Measurements from ENCODE around the gene SLC25A33. TPM values are rescaled to one million over a fixed set of nuclear protein-coding genes. Genes with fewer than 3 reads are reported as not detected.

SLC25A33 gene
- polyA plus RNA-seq, 1 donor from 2014 or later, result 19.1 TPM

GRCh38 chr1:9629445-9630201, 90.4 kb downstream of the SLC25A33 start:
- Histone ChIP-seq H3K27ac (ENCODE audit: low read length) (no peak overlapping the region), H3K4me2 (ENCODE audit: low read length) (no peak overlapping the region), H3K4me3 (ENCODE audit: low read length) (no peak overlapping the region), H4K20me1 (ENCODE audit: insufficient read depth) (no peaks in the 10 kb centered on the region), H3F3A (ENCODE audit: insufficient read depth, low read length, poor library complexity, severe bottlenecking) (no peaks in the 10 kb centered on the region), H3K79me2 (replicated peaks; ENCODE audit: insufficient read depth, low read length) (no peaks in the 10 kb centered on the region), H3K27me3 (ENCODE audit: insufficient read depth, low read depth, low read length) (no peaks in the 10 kb centered on the region), H2AFZ (ENCODE audit: low read depth, low read length) (no peak overlapping the region), H3K9me2 (ENCODE audit: insufficient read depth, low read length) (no peaks in the 10 kb centered on the region), H3K36me3 (ENCODE audit: insufficient read depth, low read length) (no peaks in the 10 kb centered on the region), H3K9ac (ENCODE audit: low read length) (no peak overlapping the region), H3K9me3 (ENCODE audit: low read length) (no peaks in the 10 kb centered on the region)
- TF ChIP-seq, protein P1, sequence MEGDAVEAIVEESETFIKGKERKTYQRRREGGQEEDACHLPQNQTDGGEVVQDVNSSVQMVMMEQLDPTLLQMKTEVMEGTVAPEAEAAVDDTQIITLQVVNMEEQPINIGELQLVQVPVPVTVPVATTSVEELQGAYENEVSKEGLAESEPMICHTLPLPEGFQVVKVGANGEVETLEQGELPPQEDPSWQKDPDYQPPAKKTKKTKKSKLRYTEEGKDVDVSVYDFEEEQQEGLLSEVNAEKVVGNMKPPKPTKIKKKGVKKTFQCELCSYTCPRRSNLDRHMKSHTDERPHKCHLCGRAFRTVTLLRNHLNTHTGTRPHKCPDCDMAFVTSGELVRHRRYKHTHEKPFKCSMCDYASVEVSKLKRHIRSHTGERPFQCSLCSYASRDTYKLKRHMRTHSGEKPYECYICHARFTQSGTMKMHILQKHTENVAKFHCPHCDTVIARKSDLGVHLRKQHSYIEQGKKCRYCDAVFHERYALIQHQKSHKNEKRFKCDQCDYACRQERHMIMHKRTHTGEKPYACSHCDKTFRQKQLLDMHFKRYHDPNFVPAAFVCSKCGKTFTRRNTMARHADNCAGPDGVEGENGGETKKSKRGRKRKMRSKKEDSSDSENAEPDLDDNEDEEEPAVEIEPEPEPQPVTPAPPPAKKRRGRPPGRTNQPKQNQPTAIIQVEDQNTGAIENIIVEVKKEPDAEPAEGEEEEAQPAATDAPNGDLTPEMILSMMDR (IDR thresholded peaks at IDR 0.05; ENCODE audit: poor library complexity, severe bottlenecking), result no peak
- TF ChIP-seq SMC3 (conservative IDR thresholded peaks at IDR 0.05; ENCODE audit: poor library complexity) (no peak), TAF1 (IDR thresholded peaks at IDR 0.05; ENCODE audit: low read depth) (no peak), POLR2AphosphoS5 (IDR thresholded peaks at IDR 0.05) (no peak), RAD21 (conservative IDR thresholded peaks at IDR 0.05) (no peak), MXI1 (conservative IDR thresholded peaks at IDR 0.05; ENCODE audit: poor library complexity, severe bottlenecking) (no peak), EP300 (conservative IDR thresholded peaks at IDR 0.05; ENCODE audit: poor library complexity, severe bottlenecking) (no peak), EZH2 (IDR thresholded peaks at IDR 0.05; ENCODE audit: borderline replicate concordance, insufficient read depth, low read length, poor library complexity, severe bottlenecking) (no peak)
- TF ChIP-seq, protein P2, sequence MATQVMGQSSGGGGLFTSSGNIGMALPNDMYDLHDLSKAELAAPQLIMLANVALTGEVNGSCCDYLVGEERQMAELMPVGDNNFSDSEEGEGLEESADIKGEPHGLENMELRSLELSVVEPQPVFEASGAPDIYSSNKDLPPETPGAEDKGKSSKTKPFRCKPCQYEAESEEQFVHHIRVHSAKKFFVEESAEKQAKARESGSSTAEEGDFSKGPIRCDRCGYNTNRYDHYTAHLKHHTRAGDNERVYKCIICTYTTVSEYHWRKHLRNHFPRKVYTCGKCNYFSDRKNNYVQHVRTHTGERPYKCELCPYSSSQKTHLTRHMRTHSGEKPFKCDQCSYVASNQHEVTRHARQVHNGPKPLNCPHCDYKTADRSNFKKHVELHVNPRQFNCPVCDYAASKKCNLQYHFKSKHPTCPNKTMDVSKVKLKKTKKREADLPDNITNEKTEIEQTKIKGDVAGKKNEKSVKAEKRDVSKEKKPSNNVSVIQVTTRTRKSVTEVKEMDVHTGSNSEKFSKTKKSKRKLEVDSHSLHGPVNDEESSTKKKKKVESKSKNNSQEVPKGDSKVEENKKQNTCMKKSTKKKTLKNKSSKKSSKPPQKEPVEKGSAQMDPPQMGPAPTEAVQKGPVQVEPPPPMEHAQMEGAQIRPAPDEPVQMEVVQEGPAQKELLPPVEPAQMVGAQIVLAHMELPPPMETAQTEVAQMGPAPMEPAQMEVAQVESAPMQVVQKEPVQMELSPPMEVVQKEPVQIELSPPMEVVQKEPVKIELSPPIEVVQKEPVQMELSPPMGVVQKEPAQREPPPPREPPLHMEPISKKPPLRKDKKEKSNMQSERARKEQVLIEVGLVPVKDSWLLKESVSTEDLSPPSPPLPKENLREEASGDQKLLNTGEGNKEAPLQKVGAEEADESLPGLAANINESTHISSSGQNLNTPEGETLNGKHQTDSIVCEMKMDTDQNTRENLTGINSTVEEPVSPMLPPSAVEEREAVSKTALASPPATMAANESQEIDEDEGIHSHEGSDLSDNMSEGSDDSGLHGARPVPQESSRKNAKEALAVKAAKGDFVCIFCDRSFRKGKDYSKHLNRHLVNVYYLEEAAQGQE (IDR thresholded peaks at IDR 0.05; ENCODE audit: borderline replicate concordance), result no peak

- Histone ChIP-seq H3K4me3 (ENCODE audit: low read length) (no peak overlapping the region), H3K79me2 (replicated peaks; ENCODE audit: insufficient read depth, low read length) (no peaks in the 10 kb centered on the region), H3K27me3 (ENCODE audit: insufficient read depth, low read depth, low read length) (no peaks in the 10 kb centered on the region), H3K9me3 (ENCODE audit: low read length) (no peaks in the 10 kb centered on the region), H3K36me3 (ENCODE audit: insufficient read depth, low read length) (no peaks in the 10 kb centered on the region), H2AFZ (ENCODE audit: low read depth, low read length) (no peak overlapping the region), H3K9ac (ENCODE audit: low read length) (no peak overlapping the region), H3K9me2 (ENCODE audit: insufficient read depth, low read length) (no peaks in the 10 kb centered on the region), H3F3A (ENCODE audit: insufficient read depth, low read length, poor library complexity, severe bottlenecking) (no peaks in the 10 kb centered on the region), H3K4me2 (ENCODE audit: low read length) (no peak overlapping the region), H4K20me1 (ENCODE audit: insufficient read depth) (no peaks in the 10 kb centered on the region), H3K27ac (ENCODE audit: low read length) (no peak overlapping the region)
- TF ChIP-seq TAF1 (IDR thresholded peaks at IDR 0.05; ENCODE audit: low read depth), result no peak
- TF ChIP-seq, protein P2 (IDR thresholded peaks at IDR 0.05; ENCODE audit: borderline replicate concordance), result no peak
- TF ChIP-seq MXI1 (conservative IDR thresholded peaks at IDR 0.05; ENCODE audit: poor library complexity, severe bottlenecking), result no peak
- no peak for TF ChIP-seq POLR2AphosphoS5 (IDR thresholded peaks at IDR 0.05)
- TF ChIP-seq EZH2 (IDR thresholded peaks at IDR 0.05; ENCODE audit: borderline replicate concordance, insufficient read depth, low read length, poor library complexity, severe bottlenecking), result no peak
- no peak for TF ChIP-seq RAD21 (conservative IDR thresholded peaks at IDR 0.05)
- no peak for TF ChIP-seq SMC3 (conservative IDR thresholded peaks at IDR 0.05; ENCODE audit: poor library complexity)
- TF ChIP-seq EP300 (conservative IDR thresholded peaks at IDR 0.05; ENCODE audit: poor library complexity, severe bottlenecking), result no peak
- TF ChIP-seq, protein P1 (IDR thresholded peaks at IDR 0.05; ENCODE audit: poor library complexity, severe bottlenecking), result no peak
Measured at GRCh38 chr1:9630331-9631111, 91.3 kb downstream of the SLC25A33 start.

All from neural cell (in vitro differentiated cells).